GM12878 (cell line): Measurements from ENCODE around the gene EIF2B5. TPM values are rescaled to one million over a fixed set of nuclear protein-coding genes. Genes with fewer than 3 reads are reported as not detected.
A peak's percentile ranks its signal among the peaks of the same experiment; 100 is the strongest.

ENCODE experiments used
- ATAC-seq: fragments of 200-7000 bp; cut with Tn5 transposase; 3 replicates; pipeline ENCODE4 v1.9.1; 2020; ENCODE audit warnings: mild to moderate bottlenecking, moderate library complexity
- BruUV-seq: library from RNA; stranded (reverse); fragments of 400-500 nt; replicated peaks from 2 replicates; lab custom pipeline; 2021; lab: Mats Ljungman, UMichigan
- CTCF ChIA-PET: fragments of 300-600 bp; sonication (Branson Sonifier 250); formaldehyde crosslinking; extraction: SDS; loops from one replicate; lab custom pipeline; 2021; ENCODE audit warnings: inconsistent platforms; lab: Yijun Ruan, JAX
- POLR2A ChIA-PET: fragments of 350-600 bp; formaldehyde crosslinking; extraction: SDS; loops from one replicate; lab custom pipeline; 2021; ENCODE audit warnings: inconsistent platforms; lab: Charles Lee
- RAD21 ChIA-PET: fragments of 300-600 bp; sonication (Branson Sonifier 250); formaldehyde crosslinking; loops from one replicate; lab custom pipeline; 2023; ENCODE audit warnings: antibody characterized with exemption; ENCODE audit not compliant: unreplicated experiment; lab: Charles Lee
- SMC1A ChIA-PET: fragments of 300-600 bp; sonication (Branson Sonifier 250); formaldehyde crosslinking; loops from one replicate; lab custom pipeline; 2023; ENCODE audit not compliant: unreplicated experiment, uncharacterized antibody; lab: Charles Lee
- DNase-seq: peaks from one replicate; pipeline ENCODE4 v3.0.0-alpha.2; 2011; ENCODE audit warnings: low read depth, low spot score
- FAIRE-seq: peaks from 3 replicates; lab custom pipeline; 2011; peaks lifted over from hg19 to GRCh38; lab: Jason Lieb, UNC
- H2AFZ ChIP-seq: 2 replicates; pipeline ENCODE4 v1.6.0; 2011; ENCODE audit warnings: low read depth, low read length, control low read depth; ENCODE audit not compliant: control insufficient read depth
- H3K27ac ChIP-seq: 2 replicates; pipeline ENCODE4 v1.5.1; 2011; ENCODE audit warnings: control low read depth; ENCODE audit not compliant: control insufficient read depth, insufficient read depth
- H3K27me3 ChIP-seq, 2 experiments: replicated peaks in 1 of 2; 2 replicates each; pipeline versions ENCODE4 v1.6.0 to v1.6.1; 2011; ENCODE audit warnings: low read length in 1 of 2; ENCODE audit not compliant: control insufficient read depth in 2 of 2, insufficient read depth in 2 of 2
- H3K36me3 ChIP-seq, 2 experiments: 2 replicates each; pipeline ENCODE4 v1.5.1; 2011; ENCODE audit warnings: low read length in 1 of 2; ENCODE audit not compliant: control insufficient read depth in 2 of 2, insufficient read depth in 2 of 2
- H3K4me1 ChIP-seq: 2 replicates; pipeline ENCODE4 v1.6.1; 2011; ENCODE audit warnings: mild to moderate bottlenecking, low read length, moderate library complexity, mixed read lengths; ENCODE audit not compliant: control insufficient read depth, insufficient read depth
- H3K4me2 ChIP-seq: 2 replicates; pipeline ENCODE4 v1.6.0; 2011; ENCODE audit warnings: control low read depth; ENCODE audit not compliant: control insufficient read depth, insufficient read depth
- H3K4me3 ChIP-seq: fragments of 200-600 bp; sonication (generic); 2 replicates; pipeline ENCODE4 v1.5.1; 2016
- H3K79me2 ChIP-seq: 2 replicates; pipeline ENCODE4 v1.6.0; 2011; ENCODE audit warnings: low read length; ENCODE audit not compliant: control insufficient read depth, insufficient read depth
- H3K9ac ChIP-seq: 2 replicates; pipeline ENCODE4 v1.8.0; 2011; ENCODE audit warnings: low read length, control low read depth, mixed read lengths; ENCODE audit not compliant: control insufficient read depth, insufficient read depth
- H3K9me3 ChIP-seq: replicated peaks from 3 replicates; pipeline ENCODE4 v1.5.1; 2011; ENCODE audit warnings: mild to moderate bottlenecking, low read length; ENCODE audit not compliant: control insufficient read depth, insufficient read depth
- H4K20me1 ChIP-seq: 2 replicates; pipeline ENCODE4 v1.6.0; 2011; ENCODE audit not compliant: control insufficient read depth, insufficient read depth
- BACH1 ChIP-seq: fragments of 450-650 bp; IDR thresholded peaks from 2 replicates; pipeline ENCODE4 v1.6.1; 2017; ENCODE audit warnings: mild to moderate bottlenecking, borderline replicate concordance
- BCL11A ChIP-seq: IDR thresholded peaks from 2 replicates; pipeline ENCODE4 v1.6.1; 2011; ENCODE audit warnings: low read depth, low read length
- ELK1 ChIP-seq: IDR thresholded peaks from 2 replicates; pipeline ENCODE4 v1.6.1; 2012; ENCODE audit warnings: low read depth, low read length, improper control_type of control experiment
- NFYB ChIP-seq: IDR thresholded peaks from 2 replicates; pipeline ENCODE4 v1.6.1; 2011; ENCODE audit warnings: low read depth, mild to moderate bottlenecking, low read length, improper control_type of control experiment, moderate library complexity; ENCODE audit not compliant: insufficient read depth
- PKNOX1 ChIP-seq: fragments of 450-650 bp; IDR thresholded peaks from 2 replicates; pipeline ENCODE4 v1.6.1; 2016; ENCODE audit warnings: mild to moderate bottlenecking
- PRDM15 ChIP-seq: fragments of 450-650 bp; formaldehyde crosslinking; IDR thresholded peaks from 2 replicates; pipeline ENCODE4 v1.4.0; 2020; ENCODE audit warnings: mild to moderate bottlenecking, moderate library complexity
- SMAD5 ChIP-seq: IDR thresholded peaks from 2 replicates; pipeline ENCODE4 v1.6.1; 2016; ENCODE audit warnings: antibody characterized with exemption, low read depth
- WGBS: methylation state at CpG from one replicate; pipeline ENCODE4 v1.1.6; 2016; ENCODE audit warnings: low lambda C conversion rate; ENCODE audit not compliant: insufficient replicate concordance, insufficient coverage; ENCODE audit errors: missing lambda C conversion rate; 5-methylcytosine and 5-hydroxymethylcytosine counted together
- in situ Hi-C: fragments of 300-500 bp; cut with MboI; formaldehyde crosslinking; loops from 9 replicates; pipeline ENCODE4 v1.14.3; 2018; ENCODE audit warnings: mixed read lengths
- intact Hi-C: fragments of 100-400 bp; cut with micrococcal nuclease; formaldehyde crosslinking; loops from one replicate; pipeline ENCODE4 v1.14.2; 2022; ENCODE audit not compliant: unreplicated experiment
- polyA plus RNA-seq, 11 experiments: library from polyadenylated mRNA; depleted of rRNA in 4 of 11; unstranded in 6 of 11; stranded (reverse) in 5 of 11; fragments of >200 nt; fragmentation: Nextera tagmentation in 4 of 11; fragmentation: Illumina TruSeq in 1 of 11; extraction: Ambion mirVana in 4 of 11; extraction: Trizol in 1 of 11; gene quantifications; 1 replicate in 1 of 11; 2 replicates in 10 of 11; pipeline versions ENCODE4 v1.2.1 to v1.2.3, GENCODE V29; 2011 to 2016; ENCODE audit warnings: inconsistent platforms in 2 of 11, missing spikeins in 2 of 11, low read depth in 1 of 11
- total RNA-seq, 4 experiments: library from RNA; depleted of rRNA in 3 of 4; stranded (reverse); fragments of >200 nt in 3 of 4; fragmentation: Illumina TruSeq in 1 of 4; extraction: Trizol in 1 of 4; gene quantifications; 2 replicates each; pipeline versions ENCODE4 v1.2.1 to v1.2.3, GENCODE V29; 2013 to 2021

EIF2B5 gene
- total and polyA plus RNA-seq, 10 of the 15 experiments (the other 5 are each of a cell fraction or from before 2014, with no cell fraction given): 13.7 to 82.7 (median 52.2) TPM

- ChIA-PET SMC1A (interaction anchor here (1.0 to 1.5 kb wide), 3 partner anchors 13 to 43 kb away, joined by 3 to 4 read pairs (median 4); no protein-coding TSS in a partner anchor), CTCF (interaction anchor here (0.7 to 2.3 kb wide), 6 partner anchors 9 to 277 kb away, joined by 3 to 12 read pairs (median 4); partner anchors contain the start of gene ABCF3), RAD21 (interaction anchor here (1.3 to 1.5 kb wide), 2 partner anchors 13 to 38 kb away, joined by 3 to 4 read pairs; partner anchors contain the start of genes ABCF3 and EIF2B5), POLR2A (interaction anchor here (1.2 to 2.8 kb wide), 3 partner anchors 12 to 40 kb away, joined by 3 to 16 read pairs (median 5); no protein-coding TSS in a partner anchor)
- TF ChIP-seq SMAD5 (no peak), PKNOX1 (no peak)
- no peak overlapping the region for H3K4me3 ChIP-seq
- in situ Hi-C loops: no loop called here
- H3K4me1 ChIP-seq: peaks cover 9% of the 10 kb centered on the region
- H3K27ac ChIP-seq: no peak overlapping the region
- ATAC-seq (no peak), DNase-seq (no peak), FAIRE-seq (no peak)
- H3K79me2 ChIP-seq: peaks cover 29% of the 10 kb centered on the region
- H3K4me2 ChIP-seq: no peak overlapping the region
- no peaks in the 10 kb centered on the region for H3K27me3 ChIP-seq
- no peak overlapping the region for H2AFZ ChIP-seq
- BruUV-seq: TSS peak; percentile 10
- intact Hi-C loops: no loop called here
- H3K36me3 ChIP-seq: peaks cover under 1 to 6% of the 10 kb centered on the region in 2 experiments; a peak in 3 of 4 replicates
- no peaks in the 10 kb centered on the region for H3K9me3 ChIP-seq
- no peak overlapping the region for H3K9ac ChIP-seq
- WGBS: 95% methylated on average over 5 of the region's 5 CpGs
- H4K20me1 ChIP-seq: no peaks in the 10 kb centered on the region
These were observed 37.7 kb downstream of the EIF2B5 start for GRCh38 chr3:184172681-184173373.

- DNase-seq: no peak
- no peak overlapping the region for H3K27ac ChIP-seq
- no peak for FAIRE-seq
- POLR2A ChIA-PET: interaction anchor here (0.8 to 2.8 kb wide), 5 partner anchors 10 to 40 kb away, joined by 3 to 16 read pairs (median 5); partner anchors contain the start of gene ABCF3
- intact Hi-C loops (no loop called here), in situ Hi-C loops (no loop called here)
- 94% methylated on average over 2 of the region's 2 CpGs for WGBS
- no peaks in the 10 kb centered on the region for H3K9me3 ChIP-seq
- no peak for ATAC-seq
- peaks cover 31% of the 10 kb centered on the region for H3K79me2 ChIP-seq
- BruUV-seq: no TSS peak
- SMC1A ChIA-PET: interaction anchor here (0.6 to 1.5 kb wide), 5 partner anchors 12 to 278 kb away, joined by 4 to 5 read pairs (median 4); partner anchors contain the start of gene ABCF3
- peaks cover 4 to 6% of the 10 kb centered on the region in 2 experiments; a peak in 3 of 4 replicates for H3K36me3 ChIP-seq
- no peaks in the 10 kb centered on the region for H4K20me1 ChIP-seq
- H2AFZ ChIP-seq: no peak overlapping the region
- H3K27me3 ChIP-seq: no peaks in the 10 kb centered on the region
- no peak overlapping the region for H3K9ac ChIP-seq
- CTCF ChIA-PET: interaction anchor here (0.7 to 2.3 kb wide), 6 partner anchors 9 to 278 kb away, joined by 3 to 12 read pairs (median 4); partner anchors contain the start of gene ABCF3
- peaks cover 9% of the 10 kb centered on the region for H3K4me1 ChIP-seq
- TF ChIP-seq ELK1: no peak
- TF ChIP-seq SMAD5: no peak
- no peak for TF ChIP-seq BCL11A
- TF ChIP-seq BACH1: no peak
- TF ChIP-seq NFYB: no peak
- no peak for TF ChIP-seq PRDM15 (CRISPR knock-in tag)
- no peak overlapping the region for H3K4me3 ChIP-seq
- H3K4me2 ChIP-seq: no peak overlapping the region
- RAD21 ChIA-PET: interaction anchor here (1.2 to 1.5 kb wide), 3 partner anchors 12 to 39 kb away, joined by 3 to 5 read pairs (median 4); partner anchors contain the start of genes ABCF3 and EIF2B5
These were observed 38.2 kb downstream of the EIF2B5 start for GRCh38 chr3:184173374-184173722.
